SK-MEL-5 (cell line): ENCODE data around the gene ATG9B. TPM values are rescaled to one million over a fixed set of nuclear protein-coding genes. Genes with fewer than 3 reads are reported as not detected.
"Not testable (repeated sequence)": the region's sequence is repeated elsewhere in the genome, so short reads cannot be mapped to it uniquely, and the experiment has no call there.

Experiments
- DNase-seq: peaks from one replicate; pipeline ENCODE4 v3.0.0-alpha.2; 2016; ENCODE audit warnings: low read depth, low spot score
- in situ Hi-C: cut with HindIII; loops from 2 replicates; pipeline ENCODE4 v1.10.0; 2016; ENCODE audit warnings: low sequenced_read_pairs, high pct_unique_total_duplicates, low pct_unique_long_range_greater_than_20kb
- total RNA-seq: library from RNA; depleted of rRNA; stranded (reverse); fragments of >200 nt; shearing (Covaris generic); gene quantifications from 2 replicates; pipeline ENCODE4 v1.2.3, GENCODE V29; 2014

ATG9B gene
- total RNA-seq, 1 experiment from 2014 or later: 0.13 TPM

GRCh38 chr7:151045262-151045661 lies 21.0 kb upstream of the ATG9B start:
- in situ Hi-C loops: no loop called here
- no peak for DNase-seq

GRCh38 chr7:151043959-151044358 lies 19.7 kb upstream of the ATG9B start:
- in situ Hi-C loops: no loop called here

GRCh38 chr7:151043449-151043848 lies 19.2 kb upstream of the ATG9B start:
- in situ Hi-C loops, DNase-seq: not testable (repeated sequence)

More at GRCh38 chr7:151043959-151044358, 19.7 kb upstream of the ATG9B start:
- no peak for DNase-seq

GRCh38 chr7:151040616-151041375 lies 16.5 kb upstream of the ATG9B start:
- in situ Hi-C loops: no loop called here

DNA sequence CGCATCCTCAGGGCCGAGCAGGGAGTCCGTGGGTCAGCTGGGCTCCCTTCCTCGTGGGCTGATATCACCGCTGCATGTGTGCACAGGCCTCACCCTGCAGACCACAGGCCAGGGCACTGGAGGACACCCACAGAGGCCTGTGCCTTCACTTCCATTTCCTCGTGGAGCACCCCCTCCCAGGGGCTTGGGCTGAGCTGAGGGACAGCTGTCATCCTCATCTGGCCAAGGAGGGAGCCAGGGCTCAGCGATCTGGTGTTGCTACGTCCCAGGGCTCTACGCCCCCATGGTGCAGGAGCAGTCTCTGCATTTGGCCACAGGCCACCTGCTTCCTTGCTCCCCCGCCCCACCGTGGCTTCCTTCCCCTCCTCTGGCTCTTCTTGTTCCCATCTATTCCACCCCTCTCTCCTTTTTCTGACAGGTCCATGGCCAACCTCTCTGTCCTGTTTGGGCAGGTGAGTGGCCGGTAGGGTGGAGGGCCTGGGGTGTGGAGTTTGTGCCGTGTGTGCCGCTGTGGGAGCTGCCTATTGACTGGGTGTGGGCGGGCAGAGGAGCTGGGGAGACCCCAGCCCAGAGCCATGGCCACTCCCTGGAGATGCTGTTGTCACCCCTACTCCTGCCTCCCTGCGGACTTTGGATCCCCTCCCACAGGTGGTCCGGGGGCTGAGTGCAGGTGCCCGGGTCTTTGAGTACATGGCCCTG lies 15.7 kb upstream of the ATG9B start:
- in situ Hi-C loops: no loop called here
- DNase-seq: no peak

More at GRCh38 chr7:151040616-151041375, 16.5 kb upstream of the ATG9B start:
- no peak for DNase-seq

DNA sequence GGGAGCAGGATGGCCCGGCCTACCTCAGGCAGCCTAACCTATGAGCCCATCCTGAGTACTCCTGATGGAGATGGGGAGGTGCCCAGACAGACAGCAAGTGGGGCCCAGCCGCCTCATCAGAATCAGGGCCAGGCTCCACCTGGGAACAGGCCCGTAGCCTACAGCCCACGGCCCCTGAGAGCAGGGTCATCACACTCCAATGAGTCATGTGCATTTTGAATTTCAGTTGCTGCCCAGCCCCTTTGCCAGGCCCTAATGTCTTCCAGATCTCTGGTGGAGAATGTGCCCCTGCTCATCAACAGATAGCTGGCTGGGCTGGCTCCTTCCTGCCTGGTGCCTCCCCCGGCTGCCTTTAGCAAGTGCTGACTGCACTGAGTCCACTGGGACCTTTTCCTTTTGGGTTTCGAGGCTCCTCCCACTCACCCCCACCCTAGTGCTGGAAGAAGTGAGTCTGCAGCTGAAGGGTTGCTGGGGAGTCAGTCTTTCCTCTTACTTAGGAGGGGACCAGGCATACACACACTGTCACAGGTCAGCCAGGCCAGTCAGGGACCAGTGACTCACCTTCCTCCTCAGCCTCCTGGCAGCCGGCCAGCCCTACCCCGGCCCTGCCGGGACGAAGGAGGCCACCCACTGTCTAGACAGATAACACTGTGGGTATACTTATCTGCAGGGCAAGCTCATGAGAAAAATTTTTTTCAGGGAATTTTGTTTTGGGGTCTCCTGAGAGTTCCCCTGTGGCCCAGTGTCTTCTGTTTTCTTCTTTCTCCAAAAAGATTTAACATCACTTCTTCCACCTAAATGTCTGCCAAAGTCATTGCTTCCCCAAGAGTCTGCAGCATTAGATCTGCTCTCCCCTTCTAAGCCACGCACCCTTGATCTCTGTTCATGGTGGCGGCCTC lies 14.9 kb upstream of the ATG9B start:
- in situ Hi-C loops: no loop called here
- peak; percentile 75 for DNase-seq

- in situ Hi-C loops: no loop called here
- no peak for DNase-seq
Observed at GRCh38 chr7:151035902-151036301, 11.6 kb upstream of the ATG9B start.

DNA sequence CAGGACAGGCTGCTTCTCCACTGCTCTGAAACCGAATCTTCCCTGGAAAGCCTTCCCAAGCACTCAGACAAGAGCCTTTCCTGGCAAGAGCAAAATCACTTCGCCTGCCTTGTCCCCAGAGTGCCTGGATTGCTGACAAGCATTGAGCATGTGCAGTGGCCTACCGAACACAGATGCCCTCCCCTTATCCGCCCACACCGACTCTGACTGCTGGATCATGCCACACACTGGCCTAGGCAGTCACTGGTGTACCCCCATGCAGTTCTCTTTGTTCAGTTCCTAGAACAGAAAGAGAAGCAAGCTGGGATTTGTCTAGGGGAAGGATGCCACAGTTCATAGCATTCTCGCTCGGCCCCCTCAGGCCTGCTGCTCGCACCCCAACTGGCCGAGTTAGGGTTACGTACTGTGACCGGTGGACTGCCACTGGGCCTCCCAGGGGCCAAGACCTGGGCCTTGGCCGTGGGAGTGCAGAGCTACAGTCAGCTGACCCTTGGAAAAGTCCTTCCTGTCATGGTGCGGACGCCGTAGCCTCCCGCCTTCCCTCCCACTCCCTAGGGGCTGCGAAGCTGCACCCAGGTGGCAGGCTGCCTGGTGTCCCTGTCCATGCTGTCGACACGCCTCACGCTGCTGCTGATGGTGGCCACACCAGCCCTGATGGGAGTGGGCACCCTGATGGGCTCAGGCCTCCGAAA lies 10.9 kb upstream of the ATG9B start:
- in situ Hi-C loops: no loop called here
- no peak for DNase-seq

DNA sequence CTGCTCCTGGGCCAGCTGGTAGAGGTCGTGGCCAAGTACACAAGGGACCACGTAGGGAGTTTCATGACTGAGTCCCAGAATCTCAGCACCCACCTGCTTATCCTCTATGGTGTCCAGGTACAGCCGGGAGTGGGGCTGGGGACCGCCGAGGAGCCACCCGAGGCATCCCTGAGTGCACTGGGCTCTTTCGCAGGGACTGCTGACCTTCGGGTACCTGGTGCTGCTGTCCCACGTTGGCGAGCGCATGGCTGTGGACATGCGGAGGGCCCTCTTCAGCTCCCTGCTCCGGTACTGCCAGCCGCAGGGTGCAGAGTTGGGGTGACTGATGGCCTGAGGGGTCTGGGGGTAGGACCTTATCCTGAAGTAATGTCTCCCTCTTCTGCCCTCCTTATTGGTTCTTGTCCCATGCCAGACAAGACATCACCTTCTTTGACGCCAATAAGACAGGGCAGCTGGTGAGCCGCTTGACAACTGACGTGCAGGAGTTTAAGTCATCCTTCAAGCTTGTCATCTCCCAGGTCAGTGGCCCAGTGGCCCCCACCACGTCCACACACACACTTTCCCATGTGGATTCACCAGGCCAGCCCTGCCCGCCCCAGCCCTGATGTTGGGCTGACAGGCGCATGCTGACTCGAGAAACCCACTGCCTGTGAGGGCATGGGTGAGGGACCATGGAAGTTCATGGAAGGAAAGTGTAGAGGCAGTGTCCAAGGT lies 10.2 kb upstream of the ATG9B start:
- in situ Hi-C loops: no loop called here
- no peak for DNase-seq

DNA sequence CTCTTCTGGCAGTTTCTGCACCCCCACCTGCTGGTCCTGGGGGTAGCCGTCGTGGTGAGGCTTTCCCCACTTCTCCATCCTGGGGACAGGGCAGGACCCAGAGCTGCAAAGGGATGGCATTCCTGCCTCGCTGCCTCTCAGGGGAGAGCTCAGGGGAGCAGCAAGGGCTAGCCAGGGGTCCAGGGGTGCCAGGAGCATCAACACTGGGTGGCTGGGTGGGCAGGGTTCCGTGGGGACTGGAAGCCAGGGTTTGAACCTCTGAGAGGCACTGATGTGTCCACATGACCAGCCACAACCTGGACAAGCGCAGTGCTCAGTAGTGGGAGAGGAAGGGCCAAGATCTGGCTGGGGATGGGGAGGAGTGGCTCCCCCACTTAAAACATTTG lies 9.6 kb upstream of the ATG9B start:
- no peak for DNase-seq
- in situ Hi-C loops: no loop called here

GRCh38 chr7:151032936-151033863 lies 8.9 kb upstream of the ATG9B start:
- in situ Hi-C loops: no loop called here
- no peak for DNase-seq

DNA sequence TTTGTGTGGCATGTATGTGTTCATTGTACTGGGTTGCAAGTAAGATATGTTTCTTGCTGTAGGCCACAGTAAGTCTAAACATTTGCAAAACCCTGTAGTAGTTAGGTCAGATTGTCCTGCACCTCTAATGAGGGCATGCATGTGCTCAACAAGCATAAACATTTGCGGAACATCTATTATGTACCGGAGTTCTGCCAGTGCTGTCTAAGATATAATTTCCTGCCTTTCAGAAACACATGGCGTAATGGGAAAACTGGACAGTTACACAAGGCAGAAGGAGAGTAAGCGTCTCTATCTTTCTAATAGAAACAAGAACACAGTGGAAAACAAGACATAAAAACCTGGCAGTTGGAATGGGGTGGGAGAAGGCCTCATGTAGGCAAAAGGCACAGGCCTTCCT lies 6.7 kb upstream of the ATG9B start:
- in situ Hi-C loops: no loop called here

GRCh38 chr7:151028948-151029501 lies 4.7 kb upstream of the ATG9B start:
- in situ Hi-C loops: no loop called here
- DNase-seq: no peak

More for the DNA sequence above, 6.7 kb upstream of the ATG9B start:
- no peak for DNase-seq

DNA sequence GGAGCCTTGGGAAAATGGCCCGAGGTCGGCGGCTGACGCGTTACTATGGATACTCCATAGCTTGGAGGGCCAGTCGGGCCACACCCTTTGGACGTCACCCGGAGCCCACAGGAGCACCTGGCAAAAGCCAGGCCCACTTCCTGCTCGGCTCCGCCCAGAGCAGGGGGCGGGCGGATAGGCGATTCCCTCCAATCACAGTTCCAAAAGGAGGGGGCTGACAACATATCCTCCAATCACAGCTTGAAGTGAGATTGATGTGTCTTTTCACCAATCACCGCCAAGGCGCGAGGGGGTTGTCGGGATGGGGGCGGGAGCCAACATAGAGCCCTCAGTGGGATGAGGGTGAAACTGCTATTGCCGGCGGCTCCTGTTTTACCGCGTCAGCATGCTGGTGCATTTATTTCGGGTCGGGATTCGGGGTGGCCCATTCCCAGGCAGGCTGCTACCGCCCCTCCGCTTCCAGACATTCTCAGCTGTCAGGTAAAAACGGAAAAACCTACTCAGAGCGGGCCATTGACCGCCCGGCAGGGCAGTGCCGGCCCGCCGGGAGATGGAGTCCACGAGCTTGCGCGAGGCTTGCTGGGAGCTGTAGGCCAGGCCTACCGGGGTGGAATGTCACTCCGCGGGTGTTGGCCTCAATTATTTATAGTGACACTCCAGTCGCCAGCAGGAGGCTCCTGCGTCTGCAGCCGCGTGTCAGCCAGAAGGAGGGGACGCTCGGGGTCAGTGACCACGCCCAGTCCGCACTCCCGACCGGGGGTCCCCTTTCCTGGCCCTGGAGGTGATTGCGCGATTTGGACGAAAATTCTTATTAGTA lies 4.0 kb upstream of the ATG9B start, which contains the start of gene ABCB8:
Gene ABCB8 (plus strand): TSS at position 320 of the 817 bp plus-strand sequence. CDS start 66 bp downstream, at position 386.
- in situ Hi-C loops: no loop called here
- peak; percentile 100 for DNase-seq

DNA sequence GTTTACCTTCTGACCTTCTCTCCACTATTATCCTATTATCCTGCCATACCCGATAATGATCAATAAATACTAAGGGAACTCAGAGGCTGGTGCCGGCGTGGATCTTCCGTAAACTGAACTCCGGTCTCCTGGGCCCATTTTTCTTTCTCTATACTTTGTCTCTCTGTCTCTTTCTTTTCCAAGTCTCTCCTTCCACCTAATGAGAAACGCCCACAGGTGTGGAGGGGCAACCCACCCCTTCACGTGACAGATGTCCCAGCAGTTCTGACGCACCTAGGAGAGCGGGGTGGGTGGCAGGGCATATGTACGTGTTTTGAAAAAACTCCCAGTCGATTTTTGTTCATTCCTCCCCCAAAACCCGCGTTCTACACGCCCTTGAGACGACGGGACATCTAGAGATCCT lies 3.4 kb upstream of the ATG9B start:
- DNase-seq, in situ Hi-C loops: not testable (repeated sequence)
